Gastroesophageal sphincter (tissue), 3 donors: ENCODE results near the gene TARS3.

Experiments
- CTCF ChIP-seq, 4 experiments: fragments of 200-600 bp in 2 of 4; fragments of 450-650 bp in 2 of 4; sonication (generic) in 1 of 4; IDR thresholded peaks; one replicate each; pipeline ENCODE4 v1.5.1; 2017 to 2019; ENCODE audit warnings: antibody characterized with exemption in 4 of 4, mild to moderate bottlenecking in 2 of 4, moderate library complexity in 2 of 4
- EP300 ChIP-seq: sonication (generic); formaldehyde crosslinking; IDR thresholded peaks from one replicate; pipeline ENCODE4 v1.6.1; 2017; ENCODE audit warnings: antibody characterized with exemption, mild to moderate bottlenecking
- POLR2A ChIP-seq, 2 donors: fragments of 450-650 bp; IDR thresholded peaks; one replicate each; pipeline ENCODE4 v1.6.1; 2017; ENCODE audit warnings: antibody characterized with exemption in 2 of 2, mild to moderate bottlenecking in 2 of 2, moderate library complexity in 1 of 2

DNA sequence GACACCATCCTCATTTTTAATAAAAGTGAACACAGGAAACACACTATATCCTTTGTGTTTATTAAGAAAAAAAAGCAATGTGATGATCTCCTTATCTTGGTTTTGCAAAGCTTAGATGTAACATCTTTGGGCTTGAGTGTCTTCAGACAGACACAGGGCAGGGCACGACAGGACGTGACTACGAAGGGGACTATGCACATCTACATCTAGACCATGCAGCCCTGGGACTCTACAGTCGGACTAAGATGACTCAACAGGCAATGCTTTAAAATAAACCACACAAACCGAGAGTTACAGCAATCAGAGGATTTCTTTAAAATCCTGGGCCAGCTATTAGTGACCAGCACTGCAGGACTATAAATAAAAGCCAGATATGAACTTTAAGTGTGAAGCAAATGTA, 49.3 kb downstream of the TARS3 start:
- TF ChIP-seq EP300 (no peak), POLR2A (IDR thresholded peaks at IDR 0.05) (no peak), CTCF (IDR thresholded peaks at IDR 0.05) (no peak)
